Kasumi-1 (cell line): ENCODE results near the gene SERPIND1.

ENCODE experiments used
- DNase-seq, 2 experiments: peaks; one replicate each; lab custom pipeline; 2025; lab: John Stamatoyannopoulos, UW

SERPIND1 gene

DNA sequence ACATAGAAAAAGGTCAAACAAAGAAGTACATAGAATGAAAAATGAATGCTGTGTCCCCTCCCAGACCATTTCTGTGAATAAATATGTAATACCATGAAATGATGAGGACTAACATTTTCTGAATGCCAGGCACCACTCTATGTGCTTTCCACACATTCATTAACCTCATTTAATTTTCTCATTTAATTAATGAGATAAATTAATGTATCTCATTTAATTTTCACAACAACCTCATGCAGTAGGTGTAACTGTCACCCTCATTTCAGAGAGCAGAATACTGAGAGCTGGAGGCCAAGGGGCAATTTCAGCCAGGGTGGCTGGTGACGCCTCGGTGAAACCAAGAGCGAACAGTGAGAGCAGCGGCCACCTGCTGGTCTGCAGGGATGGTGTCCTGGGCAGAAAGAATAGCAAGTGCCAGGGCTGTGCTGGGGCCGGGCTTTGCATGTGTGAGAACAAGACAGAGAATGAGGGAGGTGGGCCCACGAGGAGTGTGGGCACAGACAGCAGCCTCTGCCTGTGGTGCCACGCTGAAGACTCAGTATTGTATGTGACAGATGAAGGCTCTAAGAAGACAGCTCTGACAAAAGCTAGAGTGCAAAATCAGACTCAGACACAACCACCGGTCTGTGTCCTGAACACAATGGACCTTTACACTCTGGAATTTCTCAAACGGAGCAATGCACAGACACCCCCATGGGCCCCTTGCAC is 1.8 kb upstream of the SERPIND1 start:
- no peak for DNase-seq

DNA sequence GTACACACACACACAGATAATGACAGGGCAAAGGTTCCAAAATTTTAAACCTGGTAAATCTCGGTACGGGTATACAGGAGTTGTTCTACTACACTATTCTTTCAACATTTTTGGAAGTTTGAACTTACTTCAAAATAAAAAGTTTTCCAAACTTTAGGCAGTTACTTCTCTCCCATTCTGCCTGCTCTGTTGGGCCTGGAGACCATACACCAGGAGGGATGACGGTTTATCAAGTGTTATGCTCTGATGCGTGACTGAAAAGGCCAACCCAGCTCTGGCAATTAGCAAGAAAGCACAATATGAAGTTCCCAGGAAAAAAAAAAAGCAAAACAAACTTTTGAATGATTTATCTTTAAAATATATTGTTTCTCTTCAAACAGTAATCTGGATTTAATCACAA is 969 bp downstream of the SERPIND1 start:
- no peak for DNase-seq

DNA sequence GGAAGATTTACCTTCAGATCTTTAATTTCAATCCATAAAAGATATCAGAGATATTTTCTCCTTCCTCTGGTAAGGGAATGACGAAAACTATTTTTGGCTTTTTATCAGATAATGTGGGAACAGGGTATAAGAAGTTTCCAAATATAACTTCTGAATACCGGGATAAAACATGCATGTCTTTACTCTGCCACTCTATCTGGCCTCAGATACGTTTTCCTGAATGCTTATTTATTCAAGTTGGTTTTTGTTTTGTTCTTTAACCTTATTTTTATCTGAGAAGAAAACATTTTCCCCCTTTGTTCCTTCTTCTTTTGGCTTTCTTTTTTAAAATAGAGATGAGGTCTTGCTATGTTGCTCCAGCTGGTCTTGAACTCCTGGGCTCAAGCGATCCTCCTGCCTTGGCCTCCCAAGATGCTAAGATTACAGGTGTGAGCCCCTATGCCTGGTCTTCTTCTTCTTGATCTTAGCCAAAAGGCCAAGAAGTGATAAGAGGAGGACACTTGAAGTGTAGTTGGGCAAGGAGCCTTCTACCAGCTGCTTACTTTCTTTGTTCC is 1.5 kb downstream of the SERPIND1 start:
- no peak for DNase-seq

DNA sequence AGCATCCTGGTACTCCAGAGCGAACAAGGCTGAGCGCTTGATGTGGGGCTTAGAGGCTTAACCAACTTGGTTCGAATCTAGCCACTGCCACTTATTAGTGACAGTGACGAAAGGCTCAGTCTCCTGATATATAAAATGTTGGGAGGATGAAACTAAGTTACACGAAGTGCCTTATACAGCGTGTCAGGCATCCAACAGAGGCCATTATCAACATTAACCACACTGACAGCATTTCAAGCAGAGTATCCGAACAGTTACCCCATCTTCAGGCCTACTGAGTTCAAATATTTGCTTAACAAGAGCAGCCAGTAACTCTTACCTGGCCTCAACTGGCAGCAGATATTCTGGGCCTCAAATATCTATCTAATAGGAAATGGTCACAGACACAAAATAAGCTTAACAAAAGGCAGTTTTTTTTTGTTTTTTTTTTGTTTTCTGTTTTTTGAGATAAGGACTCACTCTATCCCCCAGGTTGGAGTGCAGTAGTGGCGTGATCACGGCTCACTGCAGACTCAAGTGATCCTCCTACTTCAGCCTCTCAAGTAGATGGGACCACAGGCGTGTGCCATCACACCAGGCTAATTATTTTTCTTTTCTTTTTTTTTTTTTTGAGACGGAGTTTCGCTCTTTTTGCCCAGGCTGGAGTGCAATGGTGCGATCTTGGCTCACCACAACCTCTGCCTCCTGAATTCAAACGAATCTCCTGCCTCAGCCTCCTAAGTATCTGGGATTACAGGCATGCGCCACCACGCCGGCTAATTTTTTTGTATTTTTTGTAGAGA is 2.9 kb downstream of the SERPIND1 start:
- no peak for DNase-seq

DNA sequence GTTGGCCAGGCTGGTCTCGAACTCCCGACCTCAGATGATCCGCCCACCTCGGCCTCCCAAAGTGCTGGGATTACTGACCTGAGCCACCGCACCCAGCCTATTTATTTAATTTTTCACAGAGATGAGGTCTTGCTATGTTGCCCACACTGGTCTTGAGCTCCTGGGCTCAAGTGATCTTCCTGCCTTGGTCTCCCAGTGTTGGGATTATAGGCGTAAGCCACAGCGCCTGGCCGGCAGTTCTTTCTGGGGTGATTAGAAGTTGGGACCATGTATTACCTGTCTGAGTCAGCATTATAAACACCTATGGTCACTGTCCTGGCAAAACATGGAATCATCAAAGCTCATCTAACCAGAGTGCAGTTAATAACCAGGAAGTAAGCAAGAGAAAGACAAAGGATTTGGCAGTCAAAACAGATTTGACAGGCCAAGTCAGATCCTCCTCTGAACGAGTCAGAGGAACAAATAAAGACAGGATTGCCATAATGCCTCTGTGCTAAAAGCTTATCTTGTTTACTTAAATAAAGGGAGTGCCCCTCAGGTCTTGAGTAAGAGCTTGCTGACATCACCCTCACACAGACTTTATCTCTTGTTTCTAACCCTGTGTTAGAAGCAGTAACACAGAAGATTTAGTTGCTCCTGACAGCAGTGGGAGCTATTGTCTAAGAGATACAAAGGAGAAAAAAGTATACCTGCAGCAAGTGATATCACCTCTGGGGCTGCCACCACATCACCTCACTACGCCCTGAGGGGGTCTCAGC is 3.7 kb downstream of the SERPIND1 start:
- no peak for DNase-seq

DNA sequence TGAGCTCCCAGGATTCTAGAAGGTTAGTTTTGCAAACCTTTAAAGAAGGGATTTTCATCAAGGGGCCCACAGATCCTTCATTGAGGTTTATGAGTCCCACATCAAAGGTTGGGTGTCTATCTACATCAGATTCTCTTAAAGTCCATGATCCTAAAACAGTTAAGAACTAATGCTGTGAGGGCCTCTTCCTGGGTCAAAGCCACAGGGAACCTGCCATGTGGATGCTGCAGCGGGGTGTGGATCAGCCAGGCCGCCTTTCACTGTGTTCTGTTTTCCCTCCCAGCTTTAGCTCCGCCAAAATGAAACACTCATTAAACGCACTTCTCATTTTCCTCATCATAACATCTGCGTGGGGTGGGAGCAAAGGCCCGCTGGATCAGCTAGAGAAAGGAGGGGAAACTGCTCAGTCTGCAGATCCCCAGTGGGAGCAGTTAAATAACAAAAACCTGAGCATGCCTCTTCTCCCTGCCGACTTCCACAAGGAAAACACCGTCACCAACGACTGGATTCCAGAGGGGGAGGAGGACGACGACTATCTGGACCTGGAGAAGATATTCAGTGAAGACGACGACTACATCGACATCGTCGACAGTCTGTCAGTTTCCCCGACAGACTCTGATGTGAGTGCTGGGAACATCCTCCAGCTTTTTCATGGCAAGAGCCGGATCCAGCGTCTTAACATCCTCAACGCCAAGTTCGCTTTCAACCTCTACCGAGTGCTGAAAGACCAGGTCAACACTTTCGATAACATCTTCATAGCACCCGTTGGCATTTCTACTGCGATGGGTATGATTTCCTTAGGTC is 5.3 kb downstream of the SERPIND1 start:
- DNase-seq: no peak

DNA sequence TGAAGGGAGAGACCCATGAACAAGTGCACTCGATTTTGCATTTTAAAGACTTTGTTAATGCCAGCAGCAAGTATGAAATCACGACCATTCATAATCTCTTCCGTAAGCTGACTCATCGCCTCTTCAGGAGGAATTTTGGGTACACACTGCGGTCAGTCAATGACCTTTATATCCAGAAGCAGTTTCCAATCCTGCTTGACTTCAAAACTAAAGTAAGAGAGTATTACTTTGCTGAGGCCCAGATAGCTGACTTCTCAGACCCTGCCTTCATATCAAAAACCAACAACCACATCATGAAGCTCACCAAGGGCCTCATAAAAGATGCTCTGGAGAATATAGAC is 5.9 kb downstream of the SERPIND1 start:
- no peak for DNase-seq

DNA sequence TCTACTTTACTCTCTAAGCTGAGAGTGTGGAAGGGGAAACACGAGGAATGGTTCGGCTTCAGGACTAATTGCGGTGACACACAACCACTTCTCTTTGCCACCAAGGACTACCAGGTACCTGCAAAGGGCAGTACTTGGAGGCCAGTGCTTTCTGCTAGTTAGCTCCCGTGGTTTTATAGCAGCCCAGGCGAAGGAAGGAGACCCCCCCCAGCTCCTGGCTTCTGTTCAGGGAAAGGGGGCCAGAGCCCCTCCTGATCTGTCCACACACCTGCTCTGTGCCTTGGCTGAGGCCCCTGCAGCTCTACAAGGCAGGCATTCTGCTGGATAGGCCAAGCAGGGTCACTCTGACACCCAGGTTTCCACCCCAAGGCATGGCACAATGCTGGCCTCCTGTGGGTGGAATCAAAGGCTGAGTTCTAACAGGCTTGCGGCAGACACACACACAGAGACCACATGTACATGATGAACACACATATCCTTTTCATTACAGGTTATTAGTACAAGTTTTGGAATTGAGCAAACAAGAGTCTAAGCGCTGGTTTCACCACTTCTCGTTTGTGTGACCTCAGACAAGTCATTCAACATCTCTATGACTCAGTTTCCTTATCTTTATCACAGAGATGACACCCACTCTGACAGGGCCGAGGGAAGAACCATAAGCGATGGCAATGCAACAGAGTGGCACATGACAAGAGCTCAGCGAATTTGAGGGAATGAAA is 7.5 kb downstream of the SERPIND1 start:
- DNase-seq: no peak

DNA sequence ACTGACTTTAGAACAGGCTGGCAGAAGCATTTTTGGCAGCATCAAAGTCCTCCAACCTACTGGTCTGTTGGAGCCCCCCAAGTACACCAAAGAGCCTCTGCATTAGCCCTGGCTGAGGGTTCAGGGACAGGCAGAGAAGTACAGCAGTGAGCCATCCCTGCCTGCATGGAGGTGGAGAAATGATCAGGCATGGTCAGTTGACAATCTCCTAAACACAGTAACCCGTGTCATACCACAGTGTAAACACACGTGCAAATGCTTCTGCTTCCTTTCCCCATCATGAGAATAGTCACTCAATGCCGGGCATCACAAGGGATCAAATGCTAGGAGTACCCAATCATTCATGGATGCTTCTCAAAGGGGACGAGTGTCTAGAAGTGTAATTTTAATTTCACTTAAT is 8.2 kb downstream of the SERPIND1 start:
- DNase-seq: no peak

DNA sequence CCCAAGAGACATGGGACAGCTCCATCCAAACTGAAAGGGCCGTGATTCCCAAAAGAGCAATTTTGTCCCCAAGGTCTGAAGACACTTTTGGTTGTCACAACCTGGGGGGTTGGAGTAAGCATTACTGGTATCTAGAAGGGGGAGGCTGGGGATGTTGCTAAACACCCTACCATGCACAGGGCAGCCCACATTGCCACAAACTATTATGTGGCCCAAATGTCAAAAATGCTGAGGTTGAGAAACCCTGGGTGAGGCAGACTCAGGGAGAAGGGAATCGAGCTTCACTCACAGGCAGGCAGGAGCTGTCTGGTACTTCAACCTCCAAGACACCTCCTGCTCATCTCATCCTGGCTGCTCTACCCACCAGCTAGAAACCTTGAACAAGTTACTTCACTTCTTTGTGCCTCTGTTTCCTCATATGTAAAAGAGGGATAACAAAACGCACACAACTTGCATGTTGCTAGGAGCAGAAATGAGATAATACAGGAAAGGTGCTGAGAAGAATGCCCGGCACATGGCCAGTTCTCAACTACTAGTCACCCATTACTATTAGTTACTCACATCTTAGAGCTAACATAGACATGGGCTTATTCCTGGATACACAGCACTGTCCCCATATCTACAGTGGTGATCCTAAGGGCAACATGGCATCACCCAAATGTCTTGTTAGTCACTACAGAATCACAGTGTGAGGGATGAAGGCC is 8.8 kb downstream of the SERPIND1 start:
- DNase-seq: no peak

DNA sequence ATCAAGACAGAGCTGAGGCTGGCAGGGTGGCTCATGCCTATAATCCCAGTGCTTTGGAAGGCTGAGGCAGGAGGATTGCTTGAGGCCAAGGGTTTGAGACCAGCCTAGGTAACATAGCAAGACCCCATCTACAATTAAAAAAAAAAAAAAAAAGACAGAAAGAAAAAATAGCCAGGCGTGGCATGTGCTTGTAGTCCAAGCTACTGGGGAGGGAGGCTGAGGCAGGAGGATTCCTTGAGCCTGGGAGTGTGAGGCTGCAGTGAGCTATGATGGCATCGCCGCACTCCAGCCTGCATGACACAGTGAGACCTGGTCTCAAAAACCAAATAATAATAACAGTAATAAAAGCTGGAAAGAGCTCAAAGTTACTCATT is 9.4 kb downstream of the SERPIND1 start:
- DNase-seq: no peak

DNA sequence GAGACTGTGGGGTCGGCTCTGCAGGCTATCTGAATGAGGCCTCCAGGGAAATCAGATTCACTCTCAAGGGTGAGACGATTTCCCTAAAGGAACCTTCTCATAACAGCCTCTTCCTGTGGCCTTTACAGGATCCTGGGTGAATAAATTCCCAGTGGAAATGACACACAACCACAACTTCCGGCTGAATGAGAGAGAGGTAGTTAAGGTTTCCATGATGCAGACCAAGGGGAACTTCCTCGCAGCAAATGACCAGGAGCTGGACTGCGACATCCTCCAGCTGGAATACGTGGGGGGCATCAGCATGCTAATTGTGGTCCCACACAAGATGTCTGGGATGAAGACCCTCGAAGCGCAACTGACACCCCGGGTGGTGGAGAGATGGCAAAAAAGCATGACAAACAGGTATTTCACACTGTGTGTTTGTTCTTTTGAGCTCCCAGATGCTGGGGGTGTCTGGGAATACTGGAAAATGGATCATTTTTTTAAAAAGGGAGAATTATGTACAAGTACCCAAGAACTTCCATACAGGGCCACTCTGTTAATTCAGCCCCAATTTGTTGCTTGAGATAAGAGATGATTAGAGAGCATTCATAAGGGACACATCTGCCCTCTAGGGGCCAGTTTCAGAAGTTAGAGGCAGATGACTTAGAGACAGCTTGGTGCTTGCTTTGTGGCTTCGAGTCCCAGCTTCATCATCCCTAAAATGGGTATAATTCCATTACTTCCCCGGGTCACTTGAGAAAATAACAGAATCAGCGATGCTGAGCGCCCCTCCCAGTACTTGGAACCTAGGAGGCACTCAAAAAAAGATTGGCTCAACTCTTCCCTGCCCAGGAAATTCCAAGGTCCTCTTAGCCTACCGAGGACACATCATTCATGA is 10.2 kb downstream of the SERPIND1 start:
- peak; percentile 73 to 75 for DNase-seq

DNA sequence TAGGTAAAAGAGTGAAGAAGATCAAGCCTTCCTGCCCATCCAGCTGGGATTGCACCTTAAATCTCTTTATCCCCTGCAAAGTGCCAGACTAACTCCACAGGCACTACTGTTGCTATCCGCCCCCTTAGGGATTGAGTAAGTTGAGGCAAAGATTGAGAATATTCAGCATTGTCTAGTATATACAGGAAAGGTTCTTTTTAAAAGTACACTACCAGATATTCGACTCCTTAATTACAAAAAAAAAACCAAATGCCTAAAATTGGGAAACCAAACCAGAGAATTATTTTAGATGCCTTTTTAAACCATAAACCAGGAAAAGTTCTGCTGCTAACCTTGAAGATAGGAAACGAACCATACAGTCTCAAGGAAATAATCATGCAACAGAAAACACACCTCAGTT is 11.5 kb downstream of the SERPIND1 start:
- no peak for DNase-seq

DNA sequence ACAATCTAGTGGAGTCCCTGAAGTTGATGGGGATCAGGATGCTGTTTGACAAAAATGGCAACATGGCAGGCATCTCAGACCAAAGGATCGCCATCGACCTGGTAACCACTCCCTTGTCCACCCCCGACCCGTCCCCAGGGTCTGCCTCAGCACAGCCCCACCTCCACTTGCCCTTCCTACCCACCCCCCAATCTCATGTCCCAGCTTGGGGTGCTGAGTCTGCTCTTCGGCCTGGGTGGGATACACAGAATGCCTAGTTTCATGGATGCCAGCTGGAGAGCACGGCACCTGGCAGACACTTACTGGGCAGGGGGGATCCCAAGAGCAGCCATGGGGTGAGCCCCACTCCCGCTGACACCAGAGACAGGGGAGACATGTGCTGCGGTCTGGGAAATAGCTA is 12.1 kb downstream of the SERPIND1 start:
- no peak for DNase-seq

DNA sequence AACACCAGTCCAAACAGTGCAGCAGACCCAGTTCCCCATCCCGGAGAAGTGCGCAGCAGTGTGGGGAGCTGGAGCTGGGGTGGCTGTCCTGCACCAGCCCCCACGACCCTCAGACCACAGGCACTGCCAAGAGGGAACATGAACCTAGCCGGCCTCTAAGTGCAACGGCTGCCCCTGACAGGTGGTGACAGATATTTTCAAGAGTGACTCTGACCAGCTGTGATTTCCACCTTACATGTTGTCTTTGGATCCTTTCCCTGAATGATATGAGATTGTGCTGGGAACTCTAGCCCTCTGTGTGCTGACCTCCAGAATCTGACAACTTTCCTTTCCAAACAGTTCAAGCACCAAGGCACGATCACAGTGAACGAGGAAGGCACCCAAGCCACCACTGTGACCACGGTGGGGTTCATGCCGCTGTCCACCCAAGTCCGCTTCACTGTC is 12.6 kb downstream of the SERPIND1 start:
- DNase-seq: no peak

DNA sequence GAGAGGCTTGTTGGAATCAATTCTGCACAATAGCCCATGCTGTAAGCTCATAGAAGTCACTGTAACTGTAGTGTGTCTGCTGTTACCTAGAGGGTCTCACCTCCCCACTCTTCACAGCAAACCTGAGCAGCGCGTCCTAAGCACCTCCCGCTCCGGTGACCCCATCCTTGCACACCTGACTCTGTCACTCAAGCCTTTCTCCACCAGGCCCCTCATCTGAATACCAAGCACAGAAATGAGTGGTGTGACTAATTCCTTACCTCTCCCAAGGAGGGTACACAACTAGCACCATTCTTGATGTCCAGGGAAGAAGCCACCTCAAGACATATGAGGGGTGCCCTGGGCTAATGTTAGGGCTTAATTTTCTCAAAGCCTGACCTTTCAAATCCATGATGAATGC is 13.3 kb downstream of the SERPIND1 start:
- no peak for DNase-seq

DNA sequence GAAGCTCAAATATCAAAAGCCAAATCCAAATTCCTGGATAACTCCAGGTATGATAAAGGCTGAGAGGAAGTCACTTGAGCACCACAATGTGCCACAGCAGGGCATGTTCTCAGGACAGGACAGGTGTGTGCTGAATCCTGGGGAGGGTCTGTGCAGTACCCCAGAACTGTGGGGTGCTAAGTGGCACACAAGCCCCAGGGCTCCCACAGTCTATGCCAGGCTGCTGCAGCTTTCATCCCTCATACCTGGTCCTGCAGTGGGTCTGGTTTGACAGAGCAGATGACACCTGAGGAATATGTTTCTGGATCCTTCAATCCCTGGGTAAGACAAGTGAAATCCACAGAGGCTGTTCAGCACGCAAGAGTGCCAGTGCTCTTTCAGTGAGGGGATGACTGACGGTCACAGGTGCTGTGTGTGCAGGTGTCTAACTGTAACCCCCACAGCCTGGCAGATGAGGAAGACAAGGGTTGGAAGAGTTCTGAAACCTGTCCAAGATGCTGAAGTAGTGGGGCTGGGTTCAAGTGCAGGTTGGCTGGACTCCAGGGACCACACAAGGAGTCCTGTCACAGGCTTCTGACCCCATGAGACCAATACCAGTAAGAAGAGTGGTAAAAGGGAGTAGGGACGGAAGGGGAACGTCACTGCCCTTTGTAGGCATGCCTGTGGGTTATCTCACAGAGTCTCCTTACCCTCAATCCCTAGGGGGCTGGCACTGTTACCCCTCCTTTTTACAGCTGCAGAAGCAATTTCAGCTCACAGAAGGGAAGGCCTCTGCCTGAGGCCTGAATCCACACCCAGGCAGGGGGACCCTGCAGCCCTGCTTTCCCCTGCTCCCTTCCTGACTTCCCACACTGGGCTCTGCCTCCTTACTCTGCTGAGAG is 14.1 kb downstream of the SERPIND1 start:
- no peak for DNase-seq

DNA sequence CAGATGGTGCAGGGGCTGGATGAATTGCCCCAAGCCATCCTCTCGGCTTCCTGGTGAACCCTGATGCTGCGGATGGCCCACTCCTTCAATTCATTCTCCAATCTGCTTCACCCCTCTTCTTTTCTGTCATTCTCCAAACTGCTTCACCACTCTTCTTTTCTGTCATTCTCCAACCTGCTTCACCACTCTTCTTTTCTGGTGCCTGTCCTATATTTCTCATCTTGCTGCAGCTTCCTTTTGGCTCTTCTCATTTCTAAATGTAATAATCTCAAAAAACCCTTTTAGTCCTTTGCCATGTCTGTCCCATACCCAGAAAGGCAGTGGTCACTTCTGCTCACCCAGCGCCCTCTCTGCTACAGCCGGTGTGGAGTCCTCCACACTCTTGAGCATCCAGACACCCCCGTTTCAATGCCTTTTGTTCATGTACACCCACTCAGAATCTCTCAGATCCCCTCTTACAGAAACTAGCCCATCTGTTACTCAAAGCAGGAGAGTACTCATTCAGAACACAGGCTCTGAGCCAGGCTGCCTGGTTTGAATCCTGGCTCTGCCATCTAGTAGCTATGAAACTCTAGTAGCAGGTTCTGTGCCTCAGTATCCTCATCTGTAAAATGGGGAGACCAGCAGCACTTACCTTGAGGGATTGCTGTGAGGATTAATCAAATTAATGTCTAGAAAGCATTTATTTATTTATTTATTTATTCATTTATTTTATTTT is 14.9 kb downstream of the SERPIND1 start:
- DNase-seq: no peak
